GM21723 (cell line): ENCODE data around the gene OVOL3.
"Not testable (repeated sequence)": the region's sequence is repeated elsewhere in the genome, so short reads cannot be mapped to it uniquely, and the experiment has no call there.

Source experiments
- ATAC-seq: cut with Tn5 transposase; IDR thresholded peaks from one replicate; pipeline ENCODE4 v1.9.1; 2021; ENCODE audit warnings: mild to moderate bottlenecking, moderate library complexity; ENCODE audit not compliant: unreplicated experiment

The OVOL3 gene

DNA sequence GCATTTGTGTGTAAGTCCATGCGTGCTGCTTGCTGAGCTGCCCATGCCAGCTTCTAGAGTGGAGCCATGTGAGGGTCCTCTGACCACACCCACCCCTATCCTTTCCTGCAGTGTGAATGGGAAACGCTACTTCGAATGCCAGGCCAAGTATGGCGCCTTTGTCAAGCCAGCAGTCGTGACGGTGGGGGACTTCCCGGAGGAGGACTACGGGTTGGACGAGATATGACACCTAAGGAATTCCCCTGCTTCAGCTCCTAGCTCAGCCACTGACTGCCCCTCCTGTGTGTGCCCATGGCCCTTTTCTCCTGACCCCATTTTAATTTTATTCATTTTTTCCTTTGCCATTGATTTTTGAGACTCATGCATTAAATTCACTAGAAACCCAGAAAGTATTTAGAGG lies 14.6 kb downstream of the OVOL3 start:
- ATAC-seq: no peak

DNA sequence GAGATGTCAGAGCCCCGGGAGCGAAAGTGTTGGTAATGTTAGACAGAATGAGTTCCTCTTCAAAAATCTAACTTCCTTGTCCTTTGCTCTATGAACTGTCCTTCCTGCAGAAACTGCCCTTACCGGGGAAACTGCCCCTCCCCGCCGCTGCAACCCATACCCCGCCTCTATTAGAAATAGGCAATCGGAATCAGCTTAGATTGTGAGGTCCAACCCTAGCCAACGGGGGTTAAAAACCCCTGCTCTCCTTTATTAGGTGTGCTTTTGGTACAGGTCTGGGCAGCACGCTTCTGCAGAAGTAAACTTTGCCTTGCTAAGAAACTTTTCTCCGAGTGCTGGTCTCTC lies 17.4 kb downstream of the OVOL3 start:
- ATAC-seq: peak; percentile 14

DNA sequence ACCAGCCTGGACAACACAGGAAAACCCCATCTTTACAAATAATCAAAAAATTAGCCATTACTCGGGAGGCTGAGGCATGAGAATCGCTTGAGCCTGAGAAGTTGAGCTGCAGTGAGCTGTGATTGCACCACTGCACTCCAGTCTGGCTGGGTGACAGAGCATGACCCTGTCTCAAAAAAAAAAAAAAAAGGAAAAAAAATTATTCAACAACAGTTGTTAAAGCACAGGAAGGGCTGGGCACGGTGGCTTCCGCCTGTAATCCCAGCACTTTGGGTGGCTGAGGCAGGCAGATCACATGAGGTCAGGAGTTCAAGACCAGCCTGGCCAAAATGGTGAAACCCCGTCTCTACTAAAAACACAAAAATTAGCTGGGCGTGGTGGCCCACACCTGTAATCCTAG lies 20.3 kb downstream of the OVOL3 start:
- ATAC-seq: not testable (repeated sequence)

DNA sequence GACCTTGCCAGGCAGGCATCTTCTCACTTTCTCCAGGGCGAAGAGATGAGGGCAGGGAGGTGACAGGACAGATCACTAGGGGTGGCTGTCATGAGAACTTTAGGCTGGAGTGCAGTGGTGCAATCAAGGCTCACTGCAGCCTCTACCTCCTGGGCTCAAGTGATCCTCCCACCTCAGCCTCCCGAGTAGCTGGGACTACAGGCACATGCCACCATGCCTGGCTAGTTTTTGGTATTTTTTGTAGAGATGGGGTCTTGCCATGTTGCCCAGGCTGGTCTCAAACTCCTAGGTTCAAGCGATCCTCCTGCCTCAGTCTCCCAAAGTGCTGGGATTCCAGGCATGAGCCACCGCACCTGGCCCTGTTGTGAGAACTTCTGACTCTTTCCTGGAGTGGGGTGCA lies 23.9 kb downstream of the OVOL3 start:
- not testable (repeated sequence) for ATAC-seq

DNA sequence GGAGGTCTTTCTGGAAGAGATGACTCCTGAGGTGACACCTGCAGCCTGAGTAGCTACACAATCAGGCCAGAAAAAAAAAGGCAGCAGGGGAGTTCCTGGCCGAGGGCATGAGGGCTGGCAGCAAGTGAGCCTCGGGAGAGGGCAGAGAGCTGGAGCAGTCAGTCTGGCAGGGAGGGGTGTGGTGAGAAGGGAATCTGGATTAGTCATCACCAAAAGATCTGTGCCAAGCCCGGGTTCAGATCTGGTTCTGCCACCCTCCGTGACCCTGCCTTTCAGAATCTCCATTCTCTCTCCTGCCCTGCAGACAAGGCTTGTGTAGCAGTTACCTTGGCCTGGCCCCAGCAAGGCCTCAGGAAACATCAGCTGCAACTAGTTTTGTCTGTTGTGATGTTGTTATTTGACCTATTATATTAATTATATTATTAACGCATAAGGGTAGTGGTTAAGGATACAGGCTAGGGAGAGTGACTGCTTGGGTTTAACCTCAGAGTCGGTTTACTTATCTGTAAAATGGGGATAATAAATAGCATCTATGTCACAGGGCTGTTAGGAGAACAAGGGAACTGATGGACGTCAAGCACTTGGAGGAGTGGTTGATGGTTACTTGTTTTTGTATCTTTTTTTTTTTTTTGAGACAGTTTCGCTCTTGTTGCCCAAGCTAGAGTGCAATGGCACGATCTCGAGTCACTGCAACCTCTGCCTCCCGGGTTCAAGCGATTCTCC lies 26.2 kb downstream of the OVOL3 start:
- no peak for ATAC-seq

DNA sequence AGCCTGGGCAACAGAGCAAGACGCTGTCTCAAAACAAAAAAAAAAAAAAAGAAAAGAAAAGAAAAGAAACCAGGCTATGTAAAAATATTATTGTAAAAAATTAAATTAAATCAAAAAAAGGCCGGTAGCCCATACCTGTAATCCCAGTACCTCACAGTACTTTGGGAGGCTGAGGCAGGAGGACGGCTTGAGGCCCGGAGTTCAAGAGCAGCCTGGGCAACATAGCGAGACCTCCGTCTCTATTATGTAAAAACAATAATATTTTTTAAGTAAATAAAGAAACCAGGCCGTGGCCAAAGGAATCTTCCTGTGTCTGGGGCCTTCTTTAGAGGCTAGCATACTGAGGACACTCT lies 28.2 kb downstream of the OVOL3 start:
- no peak for ATAC-seq

DNA sequence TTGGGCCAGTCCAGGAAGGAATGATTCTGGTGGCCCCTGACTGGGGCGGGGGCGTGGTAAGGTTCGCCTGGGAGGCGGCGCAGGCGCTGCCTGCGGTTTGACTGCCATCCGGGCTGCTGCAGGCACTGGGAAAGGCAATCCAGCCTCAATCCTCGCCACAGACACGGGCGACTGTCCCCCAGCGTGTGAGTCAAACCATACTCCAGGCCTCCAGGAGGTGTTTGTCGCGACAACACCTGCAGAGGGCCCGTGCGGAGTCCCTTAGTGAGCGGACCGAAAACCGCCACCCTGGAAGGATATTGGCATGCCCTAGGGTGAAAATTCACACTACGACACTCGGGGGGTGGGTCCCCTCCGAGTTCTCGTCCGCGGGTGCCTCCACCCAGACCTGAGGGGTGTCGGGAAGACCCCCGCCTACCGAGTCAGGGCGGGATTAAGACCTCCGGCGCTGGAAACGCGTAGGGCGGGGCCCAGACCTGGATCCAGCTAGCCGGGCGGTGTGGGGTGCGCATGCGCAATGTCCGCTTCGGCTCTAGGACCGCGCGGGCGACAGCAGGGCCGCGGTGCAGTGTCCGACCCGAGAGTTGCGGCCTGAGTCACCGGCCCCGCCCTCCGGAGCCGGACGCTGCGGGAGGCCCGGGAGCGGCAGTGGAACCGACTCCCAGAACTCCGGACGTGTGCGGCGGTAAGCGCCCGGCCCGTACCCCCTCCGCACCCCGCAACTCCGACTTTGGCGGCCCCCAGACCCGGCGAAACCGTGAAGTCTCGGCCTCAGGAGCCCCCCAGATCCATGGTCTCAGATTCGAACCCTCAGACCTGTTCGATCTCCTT lies 28.7 kb downstream of the OVOL3 start, which contains the start of gene CAPNS1:
Gene CAPNS1, plus strand, starts transcription at position 594 of the 831 bp plus-strand sequence. CDS start 946 bp downstream, outside the sequence.
- ATAC-seq: peak; percentile 78

DNA sequence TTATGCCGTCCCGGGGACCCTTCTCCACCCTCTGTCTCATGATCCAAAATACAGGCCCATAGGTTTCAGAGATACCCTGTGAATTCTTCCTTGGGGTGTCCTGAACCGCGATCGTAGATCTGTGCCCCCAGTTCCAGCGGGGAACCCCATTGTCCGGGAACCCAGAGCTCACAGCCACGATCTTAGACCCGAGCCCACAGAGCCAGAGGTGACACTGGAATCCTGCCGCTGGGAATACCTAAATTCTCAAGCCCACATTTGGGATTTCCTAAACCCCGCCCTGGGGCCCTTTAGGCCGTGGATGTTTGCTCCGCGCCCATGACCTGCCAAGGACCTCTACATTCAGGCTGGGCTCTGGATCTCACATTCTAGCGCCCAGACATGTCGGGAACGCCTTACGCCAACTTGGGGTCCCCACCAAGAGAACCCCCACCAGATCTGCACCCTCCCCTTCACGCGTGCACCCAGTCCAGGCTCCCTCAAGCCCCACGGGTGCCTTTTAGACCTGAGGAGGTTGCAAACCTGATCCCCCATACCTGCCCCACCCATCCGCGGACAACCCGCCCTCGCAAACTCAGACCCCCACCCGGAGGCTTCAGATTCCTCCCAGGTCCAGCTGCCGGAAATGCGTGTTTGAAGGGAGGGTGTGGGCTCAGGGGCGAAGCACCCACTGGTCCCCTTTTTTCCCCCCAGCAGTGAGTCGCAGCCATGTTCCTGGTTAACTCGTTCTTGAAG lies 29.5 kb downstream of the OVOL3 start:
- peak; percentile 15 for ATAC-seq

DNA sequence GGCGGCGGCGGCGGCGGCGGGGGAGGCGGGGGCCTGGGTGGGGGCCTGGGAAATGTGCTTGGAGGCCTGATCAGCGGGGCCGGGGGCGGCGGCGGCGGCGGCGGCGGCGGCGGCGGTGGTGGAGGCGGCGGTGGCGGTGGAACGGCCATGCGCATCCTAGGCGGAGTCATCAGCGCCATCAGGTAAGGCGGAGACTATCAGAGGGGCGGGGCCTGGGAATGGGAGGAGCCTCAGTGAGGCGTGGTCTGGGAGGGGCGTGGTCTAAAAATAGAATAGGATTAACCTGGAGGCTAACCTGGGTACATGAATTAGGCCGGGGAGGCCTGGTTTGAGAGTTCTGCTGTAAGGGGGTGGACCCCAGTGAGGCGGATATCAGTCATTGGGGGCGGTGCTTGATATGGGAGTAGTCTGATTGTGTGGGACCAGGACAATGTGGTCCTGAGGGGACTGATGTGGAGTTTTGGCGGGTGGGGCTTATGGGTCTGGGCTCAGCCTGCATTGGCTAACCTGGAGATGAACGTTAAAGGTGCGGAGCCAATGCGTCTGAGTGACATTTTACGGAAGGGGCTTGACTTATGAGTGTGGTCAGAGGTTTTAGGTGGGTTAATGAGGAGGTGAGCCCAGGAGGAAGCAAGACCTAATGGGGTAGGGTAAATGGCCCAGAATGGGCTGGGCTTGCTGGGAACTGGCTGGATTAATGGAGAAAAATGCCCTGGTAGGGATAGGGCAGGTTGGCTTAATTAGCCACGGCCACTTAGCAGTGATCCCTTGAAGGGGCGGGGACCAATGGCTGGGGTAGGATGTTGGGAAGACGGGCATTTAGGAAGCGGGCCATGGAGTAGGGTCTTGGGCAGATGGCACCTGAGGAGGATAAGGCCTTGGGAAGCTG lies 30.3 kb downstream of the OVOL3 start:
- peak; percentile 41 for ATAC-seq

DNA sequence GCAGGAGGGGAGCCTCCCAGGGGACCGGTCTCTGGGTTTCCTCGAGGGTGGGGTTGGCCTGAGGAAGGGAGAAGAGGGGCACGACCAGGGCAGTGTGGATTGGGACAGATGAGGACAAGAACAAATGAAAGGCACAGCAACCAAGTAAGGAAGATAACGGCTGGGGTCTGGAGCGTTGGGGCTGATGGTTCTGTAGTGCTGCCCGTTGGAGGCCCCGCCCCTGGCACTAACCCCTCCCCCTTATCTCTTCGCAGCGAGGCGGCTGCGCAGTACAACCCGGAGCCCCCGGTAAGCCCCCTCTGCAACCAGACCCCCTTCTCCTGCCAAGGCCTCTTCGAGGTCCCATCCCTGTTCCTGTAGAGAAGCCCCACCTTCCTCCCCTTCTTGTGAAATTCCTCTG lies 31.1 kb downstream of the OVOL3 start:
- ATAC-seq: no peak

DNA sequence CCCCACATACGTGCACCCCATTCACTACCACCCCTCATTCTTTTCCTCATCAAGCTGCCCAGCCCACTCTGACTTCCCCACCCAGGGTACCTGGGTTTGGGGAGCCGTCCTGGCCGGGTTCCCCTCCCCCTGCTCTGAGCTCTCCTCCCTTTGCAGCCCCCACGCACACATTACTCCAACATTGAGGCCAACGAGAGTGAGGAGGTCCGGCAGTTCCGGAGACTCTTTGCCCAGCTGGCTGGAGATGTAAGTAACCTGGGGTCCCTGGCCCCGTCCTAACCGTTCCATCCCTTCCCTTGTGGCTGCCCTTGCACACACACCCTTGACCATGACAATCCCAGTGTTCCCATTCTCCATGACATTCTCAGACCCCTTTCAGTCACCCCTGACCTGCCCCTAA lies 31.6 kb downstream of the OVOL3 start:
- no peak for ATAC-seq

DNA sequence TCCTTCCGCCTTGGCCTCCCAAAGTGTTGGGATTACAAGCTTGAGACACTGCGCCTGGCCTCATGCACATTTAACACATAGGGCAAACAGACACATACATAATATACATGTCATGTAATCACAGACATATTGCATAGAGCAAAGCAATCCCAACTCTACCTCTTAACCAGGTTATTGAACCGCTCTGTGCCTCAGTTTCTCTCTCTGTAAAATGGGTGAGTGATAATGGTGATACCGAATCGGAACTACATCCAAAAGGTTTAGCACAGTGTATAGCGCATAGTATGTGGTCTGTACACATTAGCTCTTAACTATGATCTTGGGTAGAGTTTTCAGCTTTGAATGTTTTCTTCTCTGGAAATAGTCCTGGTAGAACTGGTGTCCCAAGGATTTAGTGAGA lies 33.7 kb downstream of the OVOL3 start:
- no peak for ATAC-seq

DNA sequence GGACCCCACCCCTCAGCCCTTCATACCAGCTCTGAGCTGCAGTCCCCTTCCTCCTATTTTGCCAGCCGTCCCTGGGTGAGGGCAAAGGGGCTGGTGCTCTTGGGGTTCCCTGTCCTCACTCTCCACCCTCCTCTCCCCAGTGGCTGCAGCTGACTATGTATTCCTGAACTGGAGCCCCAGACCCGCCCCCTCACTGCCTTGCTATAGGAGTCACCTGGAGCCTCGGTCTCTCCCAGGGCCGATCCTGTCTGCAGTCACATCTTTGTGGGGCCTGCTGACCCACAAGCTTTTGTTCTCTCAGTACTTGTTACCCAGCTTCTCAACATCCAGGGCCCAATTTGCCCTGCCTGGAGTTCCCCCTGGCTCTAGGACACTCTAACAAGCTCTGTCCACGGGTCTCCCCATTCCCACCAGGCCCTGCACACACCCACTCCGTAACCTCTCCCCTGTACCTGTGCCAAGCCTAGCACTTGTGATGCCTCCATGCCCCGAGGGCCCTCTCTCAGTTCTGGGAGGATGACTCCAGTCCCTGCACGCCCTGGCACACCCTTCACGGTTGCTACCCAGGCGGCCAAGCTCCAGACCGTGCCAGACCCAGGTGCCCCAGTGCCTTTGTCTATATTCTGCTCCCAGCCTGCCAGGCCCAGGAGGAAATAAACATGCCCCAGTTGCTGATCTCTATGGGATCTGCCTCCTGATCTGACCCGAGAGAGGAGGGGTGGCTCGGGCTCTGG lies 38.9 kb downstream of the OVOL3 start:
- no peak for ATAC-seq

DNA sequence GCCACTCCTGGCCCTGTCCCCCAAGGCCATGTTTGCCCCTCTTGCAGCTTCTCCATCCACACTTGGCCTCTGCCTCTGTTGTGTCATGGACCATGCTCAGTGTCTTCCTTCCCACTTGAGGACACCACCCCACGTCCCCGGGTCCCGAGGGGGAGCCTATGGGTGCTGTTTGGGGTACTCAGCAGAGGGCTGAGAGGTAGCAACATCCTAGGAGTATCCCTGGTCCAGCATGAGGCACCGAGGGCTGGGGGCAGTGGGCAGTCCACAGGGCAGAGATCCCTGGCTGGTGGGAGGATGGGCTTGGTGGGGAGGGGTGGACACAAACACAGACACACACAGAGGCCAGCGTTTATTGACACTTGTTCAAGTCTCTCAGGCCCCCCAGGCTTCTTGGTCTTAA lies 39.6 kb downstream of the OVOL3 start:
- ATAC-seq: no peak

DNA sequence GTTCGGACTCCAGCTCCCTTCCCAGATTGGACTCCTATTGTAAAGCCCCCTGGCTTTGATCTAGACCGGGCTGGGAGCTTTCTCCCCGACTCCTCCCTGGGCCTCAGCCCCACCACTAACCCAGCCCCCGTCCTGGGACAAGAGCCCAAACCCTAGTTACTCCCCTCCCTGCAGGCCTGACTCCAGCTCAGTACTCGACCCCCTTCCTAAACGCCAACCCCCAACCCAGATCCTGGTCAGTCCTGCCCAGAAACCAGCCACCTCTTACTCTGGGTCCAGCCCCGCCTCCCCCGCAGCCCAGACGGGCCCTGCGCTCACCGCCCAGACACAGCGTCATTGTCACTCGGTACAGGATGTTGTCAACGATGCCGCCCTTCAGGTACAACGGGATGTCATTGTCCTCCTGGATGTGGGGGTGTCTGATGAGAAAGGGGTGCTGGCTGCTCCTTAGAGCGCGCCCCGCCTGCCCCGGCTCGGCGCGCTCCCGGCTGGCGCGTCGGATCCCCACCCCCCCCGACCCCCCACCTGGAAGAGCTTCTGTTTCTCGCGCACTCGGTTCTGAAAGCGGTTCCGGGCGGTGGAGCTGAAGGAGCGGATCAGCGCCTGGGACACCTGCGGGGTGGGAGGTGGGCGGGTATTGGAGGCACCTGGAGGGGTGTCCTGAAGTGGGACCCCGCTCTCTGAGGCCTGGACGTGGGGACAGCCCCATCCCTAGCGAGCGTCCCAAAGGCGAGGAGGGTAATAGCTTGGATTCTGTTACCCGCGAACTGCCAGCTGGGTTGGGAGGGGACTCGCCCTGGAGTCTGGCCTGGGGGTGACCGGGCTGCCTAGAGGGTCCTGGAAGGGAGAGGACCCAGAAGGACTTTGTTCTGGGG lies 40.4 kb downstream of the OVOL3 start:
- no peak for ATAC-seq

DNA sequence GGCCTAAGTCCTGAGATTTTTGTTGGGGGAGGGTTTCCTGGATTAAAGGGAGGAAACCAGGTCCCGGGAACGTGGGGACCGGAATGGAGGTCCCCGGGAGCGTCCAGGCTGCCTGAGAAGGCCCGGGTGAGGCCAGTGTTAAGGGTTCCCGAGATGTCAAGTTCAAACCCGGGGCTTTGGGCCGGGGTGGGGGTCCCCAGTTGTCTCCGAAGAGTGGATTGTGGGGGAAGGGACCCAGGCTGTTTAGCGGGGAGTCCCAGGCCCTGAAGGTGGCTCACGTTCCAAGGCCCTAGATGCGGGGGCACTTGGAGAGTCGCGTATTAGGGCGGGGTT lies 41.0 kb downstream of the OVOL3 start:
- ATAC-seq: no peak

DNA sequence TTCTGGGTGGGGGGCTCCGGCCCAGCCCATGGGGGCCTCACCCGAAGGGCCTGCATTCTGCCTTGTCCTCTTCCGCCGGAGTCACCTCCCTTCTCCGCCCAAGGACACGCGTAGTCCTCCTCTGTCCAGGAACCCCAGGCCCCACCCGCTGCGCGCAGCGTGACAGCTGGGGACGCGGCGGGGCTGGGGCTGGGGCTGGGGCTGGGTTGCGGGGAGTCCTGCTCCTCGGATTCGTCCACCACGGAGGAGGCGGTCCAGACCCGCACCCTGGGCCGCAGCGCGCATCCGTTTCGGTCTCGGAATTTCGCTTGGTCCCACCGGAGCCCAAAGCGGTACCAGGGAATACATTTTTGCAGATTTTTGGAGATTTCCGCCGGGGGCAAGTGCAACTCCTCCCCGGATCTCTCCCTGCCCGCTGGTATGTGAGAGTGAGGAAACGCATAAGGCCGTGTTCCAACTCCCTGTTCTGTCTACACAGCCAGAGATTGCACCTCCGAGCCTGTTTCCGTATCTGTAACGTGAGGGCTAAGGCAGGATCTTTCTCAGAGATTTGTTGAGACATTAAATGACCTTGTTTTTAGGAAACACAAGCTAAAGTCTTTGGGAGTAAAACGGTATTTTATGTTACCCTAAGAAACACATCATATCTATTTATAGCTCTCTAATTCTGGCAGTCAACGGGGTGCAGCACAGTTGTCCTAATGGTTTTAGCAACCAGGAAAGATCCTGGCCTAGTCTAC lies 41.6 kb downstream of the OVOL3 start, which contains the start of gene COX7A1:
Gene COX7A1, minus strand, starts transcription at position 96 of the 740 bp plus-strand sequence. Its CDS starts 40 bp downstream, at position 56.
- no peak for ATAC-seq

DNA sequence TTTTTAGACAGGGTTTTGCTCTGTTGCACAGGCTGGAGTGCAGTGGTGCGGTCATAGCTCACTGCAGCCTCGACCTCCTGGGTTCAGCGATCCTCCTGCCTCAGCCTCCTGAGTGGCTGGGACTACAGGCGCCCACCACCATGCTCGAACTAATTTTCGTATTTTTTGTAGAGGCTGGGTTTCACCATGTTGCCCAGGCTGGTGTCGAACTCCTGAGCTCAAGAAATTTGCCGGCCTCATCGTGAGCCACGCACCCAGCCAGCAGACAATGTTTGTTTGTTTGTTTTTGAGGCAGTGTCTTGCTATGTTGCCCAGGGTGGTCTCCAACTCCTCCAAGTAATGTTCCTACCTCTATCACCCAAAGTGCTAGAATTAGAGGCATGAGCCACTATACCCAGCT lies 42.2 kb downstream of the OVOL3 start:
- ATAC-seq: no peak
